GM18907 (cell line): ENCODE results near the gene FLNB.
A peak's percentile ranks its signal among the peaks of the same experiment; 100 is the strongest.

Source experiments
- ATAC-seq: cut with Tn5 transposase; IDR thresholded peaks from one replicate; pipeline ENCODE4 v1.9.1; 2021; ENCODE audit warnings: mild to moderate bottlenecking, moderate library complexity; ENCODE audit not compliant: unreplicated experiment

Gene FLNB

GRCh38 chr3:58102976-58103451 is 94.8 kb downstream of the FLNB start:
- no peak for ATAC-seq

GRCh38 chr3:58104151-58104550 is 95.9 kb downstream of the FLNB start:
- ATAC-seq = no peak

- no peak for ATAC-seq
These were observed 96.5 kb downstream of the FLNB start for GRCh38 chr3:58104712-58105111.

- ATAC-seq = no peak
These were observed 97.0 kb downstream of the FLNB start for GRCh38 chr3:58105196-58105595.

GRCh38 chr3:58106061-58106460 is 97.8 kb downstream of the FLNB start:
- ATAC-seq = no peak

- ATAC-seq = no peak
These were observed 98.4 kb downstream of the FLNB start for GRCh38 chr3:58106640-58107039.

GRCh38 chr3:58107597-58107996 is 99.4 kb downstream of the FLNB start:
- no peak for ATAC-seq

GRCh38 chr3:58109752-58110151 is 101.5 kb downstream of the FLNB start:
- ATAC-seq = no peak

GRCh38 chr3:58111513-58112184 is 103.4 kb downstream of the FLNB start:
- ATAC-seq = peak; percentile 64

- no peak for ATAC-seq
These were observed 103.9 kb downstream of the FLNB start for GRCh38 chr3:58112185-58112535.

- ATAC-seq = no peak
These were observed 107.0 kb downstream of the FLNB start for GRCh38 chr3:58115175-58115574.

GRCh38 chr3:58116161-58116955 is 108.1 kb downstream of the FLNB start:
- peak; percentile 78 for ATAC-seq

GRCh38 chr3:58116985-58117384 is 108.8 kb downstream of the FLNB start:
- ATAC-seq = no peak

GRCh38 chr3:58117561-58118181 is 109.4 kb downstream of the FLNB start:
- no peak for ATAC-seq

GRCh38 chr3:58119186-58119585 is 111.0 kb downstream of the FLNB start:
- ATAC-seq = no peak

GRCh38 chr3:58120075-58120812 is 112.0 kb downstream of the FLNB start:
- no peak for ATAC-seq

- no peak for ATAC-seq
These were observed 113.0 kb downstream of the FLNB start for GRCh38 chr3:58121183-58121582.

GRCh38 chr3:58122936-58123700 is 114.9 kb downstream of the FLNB start:
- no peak for ATAC-seq

GRCh38 chr3:58124387-58124786 is 116.2 kb downstream of the FLNB start:
- no peak for ATAC-seq

GRCh38 chr3:58129041-58129770 is 121.0 kb downstream of the FLNB start:
- ATAC-seq = no peak
